Left kidney (tissue), 8 donors: ENCODE results near the gene ZNF516. TPM values are rescaled to one million over a fixed set of nuclear protein-coding genes. Genes with fewer than 3 reads are reported as not detected.
"Not testable (repeated sequence)": the region's sequence is repeated elsewhere in the genome, so short reads cannot be mapped to it uniquely, and the experiment has no call there.

ENCODE experiments used
- DNase-seq: peaks from one replicate; pipeline ENCODE4 v3.0.0-alpha.2; 2013
- long read RNA-seq, 8 donors: transcript quantifications; one replicate each; lab custom pipeline, GENCODE V29; 2026
- polyA plus RNA-seq: library from polyadenylated mRNA; unstranded; fragments of 120-200 nt; gene quantifications from one replicate; pipeline ENCODE4 v1.2.1, GENCODE V29; 2013; ENCODE audit not compliant: insufficient read length

Gene ZNF516
- 44.3 TPM for polyA plus RNA-seq
- long read RNA-seq, donor 1, transcript ZNF516-205 (3 exons, 2,326 nt), result major isoform, 5 of 33 reads
- long read RNA-seq, donor 1, partial matches to known transcripts, result 27 of 33 reads
- long read RNA-seq, donor 1, other reads (novel, unspliced or antisense), result 0 of 33 reads
- long read RNA-seq, donor 2, partial matches to known transcripts, result 0 of 1 reads
- long read RNA-seq, donor 2, other reads (novel, unspliced or antisense), result 0 of 1 reads
- long read RNA-seq, donor 3, partial matches to known transcripts, result 0 of 3 reads
- long read RNA-seq, donor 3, other reads (novel, unspliced or antisense), result 0 of 3 reads
- long read RNA-seq, donor 4, result 0 reads
- long read RNA-seq, donor 5, partial matches to known transcripts, result 6 of 6 reads
- long read RNA-seq, donor 5, other reads (novel, unspliced or antisense), result 0 of 6 reads
- long read RNA-seq, donor 6, partial matches to known transcripts, result 16 of 19 reads
- long read RNA-seq, donor 6, other reads (novel, unspliced or antisense), result 0 of 19 reads
- long read RNA-seq, donor 7, partial matches to known transcripts, result 5 of 6 reads
- long read RNA-seq, donor 7, other reads (novel, unspliced or antisense), result 0 of 6 reads
- long read RNA-seq, donor 8, partial matches to known transcripts, result 0 of 1 reads
- long read RNA-seq, donor 8, other reads (novel, unspliced or antisense), result 0 of 1 reads

GRCh38 chr18:76495006-76495370 is at the start of gene ZNF516:
Gene ZNF516, minus strand, starts transcription at chr18:76495242. Its CDS starts 52,188 bp downstream, at chr18:76443054.
- DNase-seq, result no peak

DNA sequence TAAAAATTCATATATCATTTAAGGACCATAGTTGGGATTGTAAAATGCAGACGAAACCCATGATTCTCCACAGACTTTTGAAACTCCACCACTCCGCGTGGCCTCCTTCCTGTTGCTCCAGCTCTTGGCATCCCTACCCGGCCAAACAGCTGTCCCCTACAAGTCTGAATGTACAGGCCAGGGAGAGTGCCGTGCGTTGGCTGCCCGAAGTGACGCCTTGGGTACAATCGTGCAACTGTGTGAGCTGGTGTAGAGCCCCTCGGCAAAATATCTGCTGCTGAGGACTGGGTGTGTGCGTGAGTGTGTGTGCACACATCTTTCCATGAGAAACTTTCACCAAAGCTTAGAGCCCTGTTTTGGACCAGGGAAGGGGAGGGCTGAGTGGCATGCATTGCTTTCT is 43.8 kb upstream of the ZNF516 start:
- no peak for DNase-seq

GRCh38 chr18:76537621-76538020 is 42.6 kb upstream of the ZNF516 start:
- DNase-seq, result no peak

- DNase-seq, result not testable (repeated sequence)
Observed at GRCh38 chr18:76536593-76536992, 41.6 kb upstream of the ZNF516 start.

DNA sequence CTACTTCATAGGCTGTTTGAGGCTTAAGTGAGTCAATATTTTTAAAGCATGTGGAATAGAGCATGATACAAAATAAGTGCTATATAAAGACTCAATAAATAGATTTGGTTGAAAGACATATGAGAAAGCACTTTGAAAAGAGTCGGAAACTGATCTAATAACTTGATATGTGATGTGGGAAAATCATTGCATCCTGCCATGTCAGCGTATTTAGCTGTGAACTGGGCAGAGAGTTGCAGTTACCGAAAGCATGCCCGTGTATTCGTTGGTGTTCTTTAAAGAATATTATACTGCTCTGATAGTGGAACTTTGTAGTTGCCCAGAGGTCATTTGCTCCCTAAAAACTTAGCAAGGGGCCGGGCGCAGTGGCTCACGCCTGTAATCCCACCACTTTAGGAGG is 37.8 kb upstream of the ZNF516 start:
- DNase-seq, result no peak

- no peak for DNase-seq
Observed at GRCh38 chr18:76530846-76531245, 35.8 kb upstream of the ZNF516 start.

DNA sequence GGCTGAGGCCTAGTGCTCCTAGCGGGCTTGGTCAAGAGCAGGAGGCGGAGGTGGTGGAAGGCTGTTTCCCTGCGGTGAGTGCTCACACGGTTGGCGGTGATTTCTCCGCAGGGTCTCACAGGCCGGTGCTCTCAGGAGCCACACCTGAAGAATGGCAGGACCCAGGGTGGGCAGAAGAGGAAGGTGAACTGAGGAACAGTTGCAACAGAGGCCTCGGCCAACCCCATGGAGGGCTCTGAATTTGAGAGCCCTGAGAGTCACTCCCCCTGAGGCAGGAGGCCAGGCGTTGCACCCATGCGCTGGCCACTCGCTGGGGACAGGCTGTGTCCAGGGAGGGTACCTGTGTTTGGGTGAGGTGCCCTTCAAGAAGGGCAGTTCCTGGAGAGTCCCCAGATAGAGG is 35.3 kb upstream of the ZNF516 start:
- DNase-seq, result no peak

GRCh38 chr18:76529433-76529811 is 34.4 kb upstream of the ZNF516 start:
- no peak for DNase-seq

DNA sequence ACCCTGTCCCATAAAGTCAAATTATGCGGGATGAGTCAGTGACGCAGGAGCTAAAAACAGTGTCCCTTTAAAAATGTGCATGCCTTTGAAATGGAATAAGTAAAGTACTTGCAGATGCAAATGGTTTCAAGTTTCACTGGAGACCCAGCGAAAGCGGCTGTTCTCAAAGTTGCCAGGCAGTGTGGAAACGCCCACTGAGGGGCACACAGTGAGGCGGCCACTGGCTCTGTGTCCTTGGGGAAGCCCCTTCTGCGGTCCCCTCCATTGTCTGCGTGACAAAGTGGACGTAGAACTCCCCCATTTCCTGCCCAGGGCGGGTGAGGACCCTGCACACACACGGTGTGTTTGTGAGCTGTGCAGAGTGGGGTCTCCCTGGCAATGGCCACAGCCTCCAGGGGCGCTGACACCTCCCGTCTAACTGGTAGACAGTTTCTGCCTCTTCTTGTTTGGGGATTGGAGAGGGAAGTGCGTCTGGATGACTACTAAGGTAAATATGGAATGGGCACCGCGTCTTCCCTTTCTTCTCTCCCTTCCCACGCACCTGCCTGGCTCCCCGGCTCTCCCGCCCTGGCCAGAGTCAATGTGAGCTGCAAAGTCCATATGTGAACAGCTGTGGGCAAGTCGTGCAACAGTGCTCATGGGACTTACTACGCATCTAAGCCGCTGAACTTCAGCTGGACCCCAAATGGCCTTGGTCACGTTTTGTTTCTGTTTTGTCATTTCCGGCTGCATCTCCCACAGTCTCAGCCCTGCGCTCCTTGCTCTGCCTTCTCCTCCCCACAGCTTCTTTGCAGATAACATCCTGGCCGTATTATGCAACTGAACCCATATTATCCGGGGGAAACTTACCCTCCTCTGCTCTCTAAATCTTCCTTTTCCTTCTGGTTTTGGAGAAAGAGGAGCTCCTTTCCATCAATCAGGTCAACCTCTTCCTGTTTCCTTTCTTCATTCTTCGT is 33.7 kb upstream of the ZNF516 start:
- no peak for DNase-seq

DNA sequence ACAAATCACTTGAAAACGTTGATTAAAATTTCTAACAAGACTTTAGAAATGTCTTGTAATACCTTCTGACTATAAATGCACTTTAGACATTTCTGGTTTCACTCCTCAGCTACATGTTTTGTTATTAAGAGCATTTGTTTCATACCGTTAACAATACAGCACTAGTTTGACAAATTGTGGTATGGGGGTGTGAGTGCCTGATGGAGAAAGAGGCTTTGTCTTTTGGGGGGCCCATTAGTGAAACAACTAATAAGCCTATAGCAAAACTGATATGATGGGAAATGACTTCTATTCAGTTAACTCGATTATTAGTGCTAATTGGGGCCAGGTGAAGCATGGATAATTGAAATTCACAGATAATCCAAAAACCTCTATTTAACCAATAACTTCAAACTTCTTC is 30.9 kb upstream of the ZNF516 start:
- DNase-seq, result no peak

- DNase-seq, result peak; percentile 96
Observed at GRCh38 chr18:76524900-76525698, 30.1 kb upstream of the ZNF516 start.

GRCh38 chr18:76524477-76524876 is 29.4 kb upstream of the ZNF516 start:
- DNase-seq, result no peak

DNA sequence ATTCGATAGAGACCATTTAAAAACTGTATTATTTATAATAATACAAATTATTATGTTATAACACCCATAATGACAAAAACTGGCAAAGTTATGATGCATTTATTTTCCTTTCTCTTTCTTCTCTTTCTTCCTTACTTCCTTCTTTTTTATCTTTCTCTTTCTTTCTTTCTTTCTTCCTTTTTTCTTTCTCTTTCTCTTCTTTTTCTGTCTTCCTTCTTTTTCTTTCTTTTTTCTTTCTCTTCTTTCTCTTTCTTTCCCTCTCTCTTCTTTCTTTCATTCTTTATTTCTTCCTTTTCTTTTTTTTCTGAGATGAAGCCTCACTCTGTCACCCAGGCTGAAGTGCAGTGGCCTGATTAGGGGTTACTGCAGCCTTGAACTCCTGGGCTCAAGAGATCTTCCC is 27.5 kb upstream of the ZNF516 start:
- DNase-seq, result no peak

DNA sequence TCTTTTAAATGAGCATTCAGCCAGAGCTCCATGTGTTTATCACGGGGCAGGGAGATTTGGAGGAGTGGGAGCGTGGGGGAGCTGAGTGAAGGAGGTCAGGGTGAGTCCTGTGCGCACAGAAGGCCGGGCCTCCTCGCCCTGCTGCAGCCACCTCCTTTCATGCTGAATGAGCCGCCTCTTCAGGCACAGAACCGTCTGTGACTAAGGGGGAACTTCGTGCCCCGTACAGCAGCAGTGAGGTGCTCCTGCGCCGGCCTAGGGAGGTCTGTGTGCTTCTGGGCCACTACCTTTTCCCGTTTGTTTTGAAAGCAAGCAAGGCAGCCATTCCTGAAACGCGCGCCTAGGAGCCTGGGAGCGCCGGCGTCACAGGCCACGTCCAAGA is 27.1 kb upstream of the ZNF516 start:
- no peak for DNase-seq

GRCh38 chr18:76521417-76522121 is 26.5 kb upstream of the ZNF516 start:
- DNase-seq, result no peak

DNA sequence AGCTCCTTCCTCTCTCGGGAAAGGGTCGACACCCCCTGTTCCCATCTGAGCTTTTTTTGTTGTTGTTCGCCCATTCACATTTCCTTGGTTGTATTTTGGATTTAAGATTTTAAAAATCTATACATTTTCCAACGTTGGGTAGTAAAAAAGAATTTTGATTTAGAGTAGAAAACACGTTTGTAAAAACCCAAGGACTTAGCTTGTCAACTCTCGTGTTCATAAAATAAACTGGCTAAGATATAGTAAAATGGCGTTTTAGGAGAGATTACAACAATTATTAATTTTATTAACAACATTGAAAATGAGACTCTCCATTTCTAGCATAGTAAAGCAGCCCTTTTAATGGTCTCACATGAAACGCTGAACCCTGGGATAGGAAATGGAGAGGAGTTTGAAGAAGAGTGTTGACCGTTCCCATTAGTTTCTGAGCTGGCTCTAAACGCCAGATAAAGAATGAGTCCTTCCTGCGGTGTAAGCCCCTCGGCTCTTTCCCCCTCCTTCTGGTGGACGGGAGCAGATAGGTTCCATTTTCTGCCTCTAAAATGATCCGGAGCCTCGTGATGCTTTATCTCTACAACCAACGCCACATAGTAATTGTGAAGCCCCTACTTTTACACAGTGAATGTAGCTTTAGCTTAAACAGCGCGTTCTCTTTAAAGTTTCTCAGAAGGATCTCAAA is 24.0 kb upstream of the ZNF516 start:
- DNase-seq, result peak; percentile 62

DNA sequence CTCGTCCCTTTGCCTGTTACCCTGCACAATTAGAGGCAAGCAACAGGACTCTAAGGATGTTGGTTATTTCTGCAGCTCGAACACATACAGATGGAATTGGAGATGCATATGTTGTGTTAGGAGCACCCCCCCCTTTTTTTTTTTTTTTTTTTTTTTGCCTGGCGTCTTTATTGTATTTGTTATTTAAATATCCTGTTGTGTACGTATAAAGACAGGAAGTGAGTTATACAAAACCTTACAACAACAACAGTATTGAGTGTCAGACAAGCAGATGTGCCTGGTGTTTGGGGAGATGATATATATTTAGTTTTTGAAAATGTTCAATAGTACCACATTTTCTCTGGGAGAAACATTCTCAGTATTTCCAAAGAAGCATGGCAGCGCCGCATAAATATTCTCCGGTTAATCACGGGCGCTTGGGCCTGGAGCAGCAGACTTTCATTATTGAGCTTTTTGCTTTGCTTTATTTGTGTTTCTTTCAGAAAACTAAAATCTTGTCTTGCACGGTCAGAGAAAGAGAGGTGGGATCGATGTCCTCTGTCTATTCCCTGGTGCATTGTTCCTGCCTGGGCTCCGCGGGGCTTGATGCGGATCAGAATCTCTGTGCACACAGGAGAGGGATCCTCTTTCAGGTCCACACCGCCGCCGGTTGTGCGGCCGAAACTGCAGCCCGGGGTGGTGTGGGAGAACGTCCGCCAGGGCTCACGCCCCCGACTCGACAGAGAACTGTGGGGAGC is 23.2 kb upstream of the ZNF516 start:
- DNase-seq, result no peak

DNA sequence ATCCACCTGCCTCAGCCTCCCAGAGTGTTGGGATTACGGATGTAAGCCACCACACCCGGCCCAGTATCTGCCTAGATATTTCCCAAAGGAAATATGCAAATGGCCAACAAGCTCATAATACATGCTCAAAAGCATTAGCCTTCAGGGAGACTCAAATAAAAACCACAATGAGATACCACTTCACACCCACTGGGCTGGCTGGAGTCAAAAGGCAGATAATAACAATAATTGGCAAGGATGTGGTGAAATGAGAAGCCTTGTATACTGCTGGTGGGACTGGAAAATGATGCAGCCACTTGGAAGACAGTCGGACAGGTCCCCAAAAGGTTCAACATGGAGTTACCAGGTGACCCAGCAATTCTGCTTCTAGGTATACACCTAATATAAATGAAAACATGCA is 20.5 kb upstream of the ZNF516 start:
- no peak for DNase-seq

GRCh38 chr18:76514573-76514972 is 19.5 kb upstream of the ZNF516 start:
- no peak for DNase-seq
